Kidney epithelial cell (primary cell): ENCODE measurements around the gene XKR3. TPM values are rescaled to one million over a fixed set of nuclear protein-coding genes. Genes with fewer than 3 reads are reported as not detected.

ENCODE experiments used
- DNase-seq: peaks from one replicate; pipeline ENCODE4 v3.0.0-alpha.2; 2010; ENCODE audit warnings: low read depth
- H3K27me3 ChIP-seq: 2 replicates; pipeline ENCODE4 v1.6.0; 2011; ENCODE audit warnings: low read length; ENCODE audit not compliant: control insufficient read depth, insufficient read depth
- H3K36me3 ChIP-seq: 2 replicates; pipeline ENCODE4 v1.5.1; 2011; ENCODE audit warnings: low read length; ENCODE audit not compliant: control insufficient read depth, insufficient read depth
- H3K4me3 ChIP-seq: 2 replicates; pipeline ENCODE4 v1.5.1; 2011; ENCODE audit warnings: low read depth, mild to moderate bottlenecking, control low read depth, low read length
- CTCF ChIP-seq: IDR thresholded peaks from 2 replicates; pipeline ENCODE4 v1.5.1; 2011; ENCODE audit warnings: mild to moderate bottlenecking, moderate library complexity, low read length, control low read depth, inconsistent platforms; ENCODE audit not compliant: insufficient read depth, poor library complexity, severe bottlenecking
- total RNA-seq: library from RNA; depleted of rRNA; stranded (reverse); fragments of >200 nt; gene quantifications from 2 replicates; pipeline ENCODE4 v1.2.3, GENCODE V29; 2015

XKR3 gene
- total RNA-seq, 1 donor from 2014 or later = not detected

DNA sequence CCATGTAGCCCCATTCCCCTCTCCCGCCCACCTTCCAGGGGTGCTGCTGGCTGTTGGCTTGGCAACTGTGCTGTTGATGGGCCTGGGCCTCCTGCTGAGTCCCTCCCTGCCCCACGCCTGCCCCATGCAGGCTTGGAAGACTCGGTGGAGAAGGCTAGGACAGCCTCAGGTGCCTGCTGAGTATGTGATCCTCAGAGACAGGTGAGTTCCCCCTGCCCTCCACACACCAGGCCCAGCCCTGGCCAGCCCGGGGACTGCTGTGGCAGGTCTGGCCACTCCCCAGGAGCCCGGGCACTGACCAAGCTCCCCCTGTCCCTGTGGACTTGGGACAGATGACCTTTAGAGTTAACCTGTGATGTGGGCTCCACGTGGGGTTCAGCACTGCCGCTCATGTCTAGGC is 20.7 kb upstream of the XKR3 start:
- no peak for TF ChIP-seq CTCF
- no peak overlapping the region for H3K4me3 ChIP-seq
- no peak for DNase-seq
- H3K27me3 ChIP-seq = no peaks in the 10 kb centered on the region
- H3K36me3 ChIP-seq = no peaks in the 10 kb centered on the region

GRCh38 chr22:16845465-16845864 is 20.3 kb upstream of the XKR3 start:
- H3K4me3 ChIP-seq = no peak overlapping the region
- no peak for DNase-seq
- TF ChIP-seq CTCF = no peak
- H3K36me3 ChIP-seq = no peaks in the 10 kb centered on the region
- H3K27me3 ChIP-seq = no peaks in the 10 kb centered on the region

DNA sequence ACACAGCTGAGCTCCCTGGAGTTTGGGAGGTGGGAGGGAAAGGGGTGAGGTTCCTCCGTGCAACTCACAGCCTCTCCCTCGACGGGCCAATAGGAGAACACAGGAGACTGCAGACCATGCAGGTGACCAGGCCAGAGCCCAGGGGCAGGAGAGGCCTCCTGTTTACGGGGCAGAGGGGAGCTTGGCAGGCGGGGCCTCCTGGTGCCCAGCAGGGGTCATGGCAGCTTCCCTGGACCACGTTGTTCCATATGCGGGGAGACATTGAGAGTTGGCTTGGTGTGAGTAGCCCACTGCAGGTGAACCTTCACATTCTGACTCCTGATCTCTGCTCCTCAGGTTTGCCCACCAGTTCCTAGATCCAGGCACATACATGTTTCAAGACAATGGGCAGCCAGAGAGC is 19.3 kb upstream of the XKR3 start:
- TF ChIP-seq CTCF = no peak
- H3K27me3 ChIP-seq = no peaks in the 10 kb centered on the region
- no peak for DNase-seq
- H3K36me3 ChIP-seq = no peaks in the 10 kb centered on the region
- H3K4me3 ChIP-seq = no peak overlapping the region

- no peak for DNase-seq
- TF ChIP-seq CTCF = no peak
- H3K27me3 ChIP-seq = no peaks in the 10 kb centered on the region
- H3K4me3 ChIP-seq = no peak overlapping the region
- H3K36me3 ChIP-seq = no peaks in the 10 kb centered on the region
These were observed 12.9 kb upstream of the XKR3 start for GRCh38 chr22:16838073-16838472.

GRCh38 chr22:16834971-16835370 is 9.8 kb upstream of the XKR3 start:
- Histone ChIP-seq H3K27me3 (no peaks in the 10 kb centered on the region), H3K4me3 (no peak overlapping the region), H3K36me3 (no peaks in the 10 kb centered on the region)
- TF ChIP-seq CTCF = no peak
- DNase-seq = no peak

GRCh38 chr22:16831257-16831656 is 6.0 kb upstream of the XKR3 start:
- Histone ChIP-seq H3K27me3 (no peaks in the 10 kb centered on the region), H3K4me3 (no peak overlapping the region), H3K36me3 (no peaks in the 10 kb centered on the region)
- no peak for DNase-seq
- TF ChIP-seq CTCF = no peak
